Fibroblast of pulmonary artery (primary cell): Measurements from ENCODE around the gene FAM25A.
"Not testable (repeated sequence)": the region's sequence is repeated elsewhere in the genome, so short reads cannot be mapped to it uniquely, and the experiment has no call there.

ENCODE experiments used
- DNase-seq: peaks from one replicate; pipeline ENCODE4 v3.0.0-alpha.2; 2010; ENCODE audit warnings: low read depth
- H3K4me3 ChIP-seq: replicated peaks from 2 replicates; pipeline ENCODE4 v1.5.1; 2011; ENCODE audit warnings: low read depth, mild to moderate bottlenecking, control low read depth, low read length, moderate library complexity
- CTCF ChIP-seq: IDR thresholded peaks from 2 replicates; pipeline ENCODE4 v1.5.1; 2011; ENCODE audit warnings: mild to moderate bottlenecking, control low read depth, low read length, inconsistent platforms; ENCODE audit errors: missing control alignments

The FAM25A gene

GRCh38 chr10:86979296-86979818 lies 40.7 kb upstream of the FAM25A start:
- no peak for TF ChIP-seq CTCF
- DNase-seq, result no peak
- no peak overlapping the region for H3K4me3 ChIP-seq

- H3K4me3 ChIP-seq, result no peak overlapping the region
- no peak for DNase-seq
- no peak for TF ChIP-seq CTCF
These were observed 40.1 kb upstream of the FAM25A start for GRCh38 chr10:86979977-86980448.

DNA sequence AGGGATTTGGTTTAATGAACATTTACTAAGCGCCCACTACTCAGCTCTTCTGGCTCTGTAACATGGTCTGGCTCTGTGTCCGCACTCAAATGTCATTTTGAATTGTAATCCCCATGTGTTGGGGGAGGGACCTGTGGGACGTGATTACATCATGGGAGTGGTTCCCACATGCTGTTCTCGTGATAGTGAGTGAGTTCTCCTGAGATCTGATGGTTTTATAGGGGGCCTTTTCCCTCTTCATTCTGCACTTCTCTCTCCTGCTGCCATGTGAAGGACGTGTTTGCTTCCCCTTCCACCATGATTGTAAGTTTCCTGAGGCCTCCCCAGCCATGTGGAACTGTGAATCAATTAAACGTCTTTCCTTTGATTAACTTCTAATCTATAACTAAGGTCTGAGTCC lies 39.1 kb upstream of the FAM25A start:
- DNase-seq, H3K4me3 ChIP-seq: not testable (repeated sequence)

DNA sequence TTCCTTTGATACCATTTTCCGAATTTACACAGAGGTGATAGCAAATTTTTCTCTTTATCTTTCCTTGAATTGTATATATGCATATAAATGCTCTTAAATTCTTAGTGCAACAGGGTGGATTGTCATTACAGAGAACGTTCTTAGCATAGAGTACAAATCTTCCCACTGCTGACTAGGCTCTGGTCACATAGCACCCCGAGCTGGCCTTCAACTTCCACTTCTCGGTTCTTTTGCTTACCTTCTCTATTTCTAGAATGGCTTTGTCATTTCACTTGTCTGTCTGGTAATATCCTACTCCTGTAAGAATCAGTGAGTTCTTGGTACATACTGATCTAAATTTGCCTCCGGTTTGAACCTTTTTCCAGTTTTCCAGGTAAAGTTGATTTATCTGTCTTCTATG lies 38.4 kb upstream of the FAM25A start:
- no peak for DNase-seq
- TF ChIP-seq CTCF, result no peak
- no peak overlapping the region for H3K4me3 ChIP-seq

- DNase-seq, result not testable (repeated sequence)
These were observed 35.6 kb upstream of the FAM25A start for GRCh38 chr10:86984498-86984897.

DNA sequence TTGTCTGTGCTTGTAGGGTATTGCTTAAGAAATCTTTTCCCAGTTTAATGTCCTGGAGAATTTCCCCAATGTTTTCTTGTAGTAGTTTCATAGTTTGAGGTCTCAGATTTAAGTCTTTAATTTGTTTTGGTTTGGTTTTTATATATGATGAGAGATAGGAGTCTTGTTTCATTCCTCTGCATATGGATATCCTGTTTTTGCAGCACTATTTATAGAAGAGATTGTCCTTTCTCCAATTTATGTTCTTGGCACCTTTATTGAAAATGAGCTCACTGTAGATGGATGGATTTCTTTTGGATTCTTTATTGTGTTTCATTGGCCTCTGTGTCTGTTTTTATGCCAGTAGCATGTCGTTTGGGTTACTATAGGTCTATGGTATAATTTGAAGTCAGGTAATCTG lies 31.6 kb upstream of the FAM25A start:
- no peak for TF ChIP-seq CTCF
- no peak overlapping the region for H3K4me3 ChIP-seq
- no peak for DNase-seq

More at GRCh38 chr10:86984498-86984897, 35.6 kb upstream of the FAM25A start:
- not testable (repeated sequence) for H3K4me3 ChIP-seq

- not testable (repeated sequence) for H3K4me3 ChIP-seq, DNase-seq
These were observed 28.7 kb upstream of the FAM25A start for GRCh38 chr10:86991362-86991761.

- no peak for DNase-seq
- no peak overlapping the region for H3K4me3 ChIP-seq
- no peak for TF ChIP-seq CTCF
These were observed 27.6 kb upstream of the FAM25A start for GRCh38 chr10:86992456-86992855.

DNA sequence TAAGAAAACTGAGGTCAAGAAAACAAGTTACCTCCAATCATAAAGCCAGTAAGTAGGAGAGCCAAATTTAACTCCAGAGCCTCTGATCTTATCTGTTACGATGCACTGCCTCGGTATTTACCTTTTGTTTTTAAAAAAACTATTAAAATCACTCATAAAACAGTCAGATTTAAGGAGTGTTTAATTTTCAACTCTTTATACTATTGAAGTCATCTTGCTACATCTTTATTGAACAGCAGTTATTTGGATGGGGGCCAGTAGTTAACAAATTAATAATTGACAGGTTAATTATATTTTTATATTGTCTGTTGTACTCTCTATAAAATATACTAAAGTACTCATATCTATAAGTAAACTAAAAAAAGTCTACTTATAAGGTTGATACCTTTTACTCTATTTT lies 27.2 kb upstream of the FAM25A start:
- TF ChIP-seq CTCF, result no peak
- H3K4me3 ChIP-seq, result no peak overlapping the region

DNA sequence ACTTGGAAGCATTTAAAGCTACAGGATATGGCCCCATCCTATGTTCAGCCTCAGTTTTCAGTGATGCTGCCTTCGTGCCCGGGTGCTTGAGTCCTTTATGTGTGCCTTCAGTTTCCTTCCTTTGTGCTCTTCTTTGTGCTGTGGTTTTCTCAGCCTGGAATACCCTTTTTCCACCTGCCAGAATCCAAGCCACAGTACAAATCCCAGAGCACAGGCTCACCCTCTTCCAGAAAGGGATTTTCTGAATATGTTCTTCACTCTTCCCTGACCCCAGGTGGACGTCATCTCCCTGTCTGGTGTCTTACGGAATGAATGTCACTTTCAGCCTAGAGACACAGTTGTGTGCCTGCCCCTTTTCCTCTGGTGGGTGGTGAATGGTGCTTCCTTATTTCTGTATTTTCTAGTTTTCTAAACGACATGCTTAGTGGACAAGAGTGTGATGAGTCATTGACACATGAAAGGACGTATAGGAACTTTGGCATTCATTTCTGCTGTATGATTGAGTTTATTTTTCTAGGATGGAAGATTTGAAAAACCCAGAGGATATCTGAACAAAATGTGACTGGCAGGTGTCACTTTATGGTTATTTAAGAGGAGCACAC lies 20.2 kb upstream of the FAM25A start:
- not testable (repeated sequence) for DNase-seq, H3K4me3 ChIP-seq

More for the DNA sequence above, 27.2 kb upstream of the FAM25A start:
- no peak for DNase-seq
